Myocyte (in vitro differentiated cells): ENCODE measurements around the gene RHOT2. TPM values are rescaled to one million over a fixed set of nuclear protein-coding genes. Genes with fewer than 3 reads are reported as not detected.
"Not testable (repeated sequence)": the region's sequence is repeated elsewhere in the genome, so short reads cannot be mapped to it uniquely, and the experiment has no call there.

Source experiments
- DNase-seq: peaks from one replicate; pipeline ENCODE4 v3.0.0-alpha.2; 2012; ENCODE audit warnings: low read depth
- total RNA-seq: library from RNA; depleted of rRNA; stranded (reverse); fragments of >200 nt; gene quantifications from 2 replicates; pipeline ENCODE4 v1.2.3, GENCODE V29; 2014

Gene RHOT2
- total RNA-seq, 1 donor from 2014 or later, result 73.9 TPM

GRCh38 chr16:680967-681745, 13.2 kb downstream of the RHOT2 start:
- no peak for DNase-seq

DNA sequence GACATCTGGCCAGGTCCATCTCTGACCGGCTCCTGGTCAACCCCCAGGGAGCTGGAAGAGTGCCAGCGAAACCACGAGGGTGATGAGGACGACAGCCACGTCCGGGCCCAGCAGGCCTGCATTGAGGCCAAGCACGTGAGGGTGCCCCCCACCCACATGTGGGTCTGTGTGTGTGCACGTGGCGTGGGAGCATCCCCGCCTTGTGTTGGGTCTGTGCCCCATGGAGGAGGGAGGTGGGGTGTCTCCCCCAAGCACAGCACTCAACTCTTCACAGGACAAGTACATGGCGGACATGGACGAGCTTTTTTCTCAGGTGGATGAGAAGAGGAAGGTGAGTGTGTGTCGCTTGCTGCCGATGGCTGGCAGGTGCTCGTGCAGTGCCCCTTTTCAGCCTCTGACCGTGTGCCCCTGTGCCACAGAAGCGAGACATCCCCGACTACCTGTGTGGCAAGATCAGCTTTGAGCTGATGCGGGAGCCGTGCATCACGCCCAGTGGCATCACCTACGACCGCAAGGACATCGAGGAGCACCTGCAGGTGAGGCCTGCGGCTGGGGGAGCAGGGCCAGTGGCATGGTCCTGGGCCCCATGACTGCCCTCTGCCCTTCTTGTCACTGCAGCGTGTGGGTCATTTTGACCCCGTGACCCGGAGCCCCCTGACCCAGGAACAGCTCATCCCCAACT, 14.0 kb downstream of the RHOT2 start:
- peak; percentile 34 for DNase-seq

DNA sequence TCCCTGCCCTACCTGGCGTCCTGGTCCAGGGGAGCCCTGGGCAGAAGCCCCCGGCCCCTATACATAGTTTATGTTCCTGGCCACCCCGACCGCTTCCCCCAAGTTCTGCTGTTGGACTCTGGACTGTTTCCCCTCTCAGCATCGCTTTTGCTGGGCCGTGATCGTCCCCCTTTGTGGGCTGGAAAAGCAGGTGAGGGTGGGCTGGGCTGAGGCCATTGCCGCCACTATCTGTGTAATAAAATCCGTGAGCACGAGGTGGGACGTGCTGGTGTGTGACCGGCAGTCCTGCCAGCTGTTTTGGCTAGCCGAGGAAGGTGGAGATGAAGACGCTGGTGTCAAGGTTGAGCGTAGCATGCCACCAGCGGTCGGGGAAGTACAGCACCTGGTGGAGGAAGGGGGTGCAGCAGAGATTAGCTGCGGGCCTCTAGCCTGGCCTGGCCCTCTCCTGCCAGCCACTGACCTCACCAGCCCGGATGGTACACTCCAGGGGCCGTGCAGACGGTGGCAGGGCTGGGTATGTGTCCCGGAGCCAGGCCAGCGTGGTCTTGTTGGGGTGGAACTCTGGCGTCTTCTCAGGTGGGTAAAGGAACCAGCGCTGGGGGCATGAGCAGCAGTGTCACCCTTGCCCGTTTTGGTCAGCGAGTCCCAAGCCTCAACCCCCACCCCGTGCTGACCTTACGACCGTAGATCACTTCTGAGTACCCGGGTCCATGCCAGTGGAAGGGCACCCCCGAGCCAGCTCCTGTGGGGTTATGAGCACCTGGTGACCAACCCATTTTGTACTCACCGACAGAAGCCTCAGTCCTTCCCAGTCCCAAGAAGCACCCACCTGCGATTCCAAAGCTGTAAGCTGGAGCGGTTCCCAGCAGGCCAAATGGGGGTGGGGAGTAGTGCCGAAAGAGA, 14.8 kb downstream of the RHOT2 start:
- DNase-seq, result no peak

GRCh38 chr16:683396-684070, 15.6 kb downstream of the RHOT2 start:
- no peak for DNase-seq

GRCh38 chr16:684071-684794, 16.3 kb downstream of the RHOT2 start, which contains the start of gene JMJD8:
Gene JMJD8 (minus strand): TSS chr16:684334. CDS start chr16:684319, 15 bp downstream.
- peak; percentile 96 for DNase-seq

DNA sequence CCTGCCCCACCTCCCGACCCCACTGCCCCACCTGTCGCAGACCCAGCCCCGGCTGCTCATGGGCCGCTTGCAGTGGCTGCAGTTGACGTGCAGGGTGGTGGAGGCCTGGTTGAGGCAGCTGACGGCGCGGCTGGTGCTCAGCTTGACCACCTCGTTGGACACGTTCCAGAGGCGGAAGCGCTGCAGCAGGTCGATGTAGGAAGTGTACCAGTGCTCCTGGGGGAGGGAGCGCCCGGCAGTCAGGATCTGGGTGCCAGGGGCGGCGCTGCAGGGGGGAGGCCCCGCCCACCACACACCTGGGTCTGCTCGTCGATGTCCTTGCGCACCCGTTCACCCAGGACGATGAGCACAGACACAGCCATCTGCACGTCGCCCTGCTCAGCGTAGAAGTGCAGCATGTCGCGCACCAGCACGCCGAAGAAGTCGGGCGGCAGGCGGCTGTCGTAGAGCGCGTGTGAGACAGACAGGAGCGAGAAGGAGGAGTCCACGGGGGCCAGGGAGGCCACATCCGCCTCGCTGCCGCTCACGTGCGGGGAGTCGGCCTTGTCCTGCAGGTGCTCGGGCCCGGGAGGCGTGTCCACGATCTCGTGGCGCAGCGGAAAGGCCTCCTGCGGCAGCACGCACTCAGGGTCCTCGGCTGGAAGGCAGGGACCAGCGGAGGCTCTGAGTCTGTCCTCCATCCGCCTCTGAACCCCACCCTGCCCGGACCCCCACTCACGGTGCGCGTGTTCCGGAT, 17.2 kb downstream of the RHOT2 start:
- DNase-seq, result no peak

DNA sequence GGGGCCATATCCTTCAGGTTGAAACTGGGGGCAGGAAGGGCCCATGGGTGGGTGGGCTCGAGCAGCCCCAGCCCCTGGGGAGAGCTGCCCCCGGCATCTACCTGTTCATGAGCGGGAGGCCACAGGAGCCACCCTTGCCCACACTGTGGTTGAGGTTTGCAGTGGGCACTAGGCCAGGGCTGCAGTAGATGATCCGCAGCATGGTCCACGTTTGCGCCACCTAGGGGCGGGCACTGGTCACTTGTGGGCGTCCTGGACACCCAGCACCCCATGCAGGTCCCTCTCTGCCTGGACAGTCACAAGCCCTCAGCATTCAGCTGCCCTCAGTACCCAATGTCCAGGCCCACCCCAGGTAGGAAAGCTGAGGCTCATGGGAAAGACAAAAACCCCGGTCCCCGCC, 18.0 kb downstream of the RHOT2 start:
- DNase-seq, result peak; percentile 49

GRCh38 chr16:686459-687260, 18.7 kb downstream of the RHOT2 start:
- no peak for DNase-seq

GRCh38 chr16:687499-687898, 19.6 kb downstream of the RHOT2 start:
- no peak for DNase-seq

- no peak for DNase-seq
Measured at GRCh38 chr16:689175-689897, 21.4 kb downstream of the RHOT2 start.

- not testable (repeated sequence) for DNase-seq
Measured at GRCh38 chr16:691242-691641, 23.3 kb downstream of the RHOT2 start.

GRCh38 chr16:692356-693108, 24.6 kb downstream of the RHOT2 start:
- no peak for DNase-seq

GRCh38 chr16:693364-693763, 25.4 kb downstream of the RHOT2 start:
- DNase-seq, result no peak

DNA sequence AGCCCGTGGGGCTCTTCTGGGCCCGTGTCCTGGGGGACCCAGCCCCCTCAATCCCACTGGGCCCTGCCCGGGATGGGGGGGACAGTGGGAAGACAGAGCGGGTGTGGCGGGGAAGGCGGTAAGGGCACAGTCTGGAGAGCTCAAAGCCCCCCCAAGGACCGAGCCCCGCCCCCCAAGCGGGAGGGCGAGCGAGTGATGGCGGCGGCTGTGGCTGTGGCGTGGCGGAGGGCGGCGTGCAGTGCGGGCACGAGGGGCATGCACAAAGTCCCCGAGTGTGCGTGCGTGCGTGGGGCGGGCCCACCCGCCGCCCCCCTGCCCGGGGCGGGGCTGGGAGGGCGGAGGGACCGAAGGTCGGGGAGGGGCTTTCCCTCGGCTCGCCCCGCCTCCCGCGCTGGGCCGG, 25.8 kb downstream of the RHOT2 start:
- DNase-seq, result no peak

- no peak for DNase-seq
Measured at GRCh38 chr16:694187-694862, 26.4 kb downstream of the RHOT2 start.

DNA sequence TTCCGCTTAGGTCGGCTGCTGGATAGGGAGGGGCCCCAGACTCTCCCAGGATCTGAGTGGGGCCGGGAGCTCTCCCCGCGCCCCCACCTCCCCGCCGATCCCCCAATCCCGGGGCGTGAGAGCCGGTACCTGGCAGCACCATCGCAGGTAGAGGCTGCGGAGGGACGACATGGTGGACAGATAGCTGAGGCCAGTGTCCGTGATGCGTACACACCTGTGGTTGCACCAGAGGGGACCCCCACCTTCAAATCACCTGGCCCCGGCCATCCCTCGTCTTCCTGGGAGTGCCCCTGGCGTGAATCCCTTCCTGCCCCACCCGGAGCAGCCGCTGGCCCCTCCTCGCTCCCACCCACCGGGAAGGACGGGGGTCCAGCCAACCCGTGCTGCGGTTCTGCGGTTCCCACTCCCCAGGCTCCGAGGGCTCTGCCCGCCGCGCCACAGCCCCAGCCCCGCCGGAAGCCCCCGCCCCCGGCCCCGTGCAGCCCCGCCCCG, 27.0 kb downstream of the RHOT2 start:
- no peak for DNase-seq
